Adrenal gland (tissue), 12 donors: ENCODE measurements around the gene MYLK3. TPM values are rescaled to one million over a fixed set of nuclear protein-coding genes. Genes with fewer than 3 reads are reported as not detected.

Source experiments
- DNase-seq, 7 donors: peaks; one replicate each; pipeline ENCODE4 v3.0.0-alpha.2; 2019 to 2020
- H3K27ac ChIP-seq, 5 donors: fragments of 200-600 bp; sonication (generic) in 4 of 5; 1 replicate in 3 of 5; 2 replicates in 2 of 5; pipeline versions ENCODE4 v1.5.1 to v1.8.0; 2016 to 2020; ENCODE audit warnings: mild to moderate bottlenecking in 1 of 5
- H3K27me3 ChIP-seq: fragments of 200-600 bp; 2 replicates; pipeline ENCODE4 v1.8.0; 2021
- H3K36me3 ChIP-seq, 2 donors: fragments of 200-600 bp; replicated peaks in 1 of 2; 1 replicate in 1 of 2; 2 replicates in 1 of 2; pipeline versions ENCODE4 v1.5.1 to v1.8.0; 2018 to 2022
- H3K4me1 ChIP-seq, 2 donors: fragments of 200-600 bp; replicated peaks in 1 of 2; 1 replicate in 1 of 2; 2 replicates in 1 of 2; pipeline versions ENCODE4 v1.5.1 to v1.8.0; 2018 to 2021
- H3K4me3 ChIP-seq, 4 donors: fragments of 200-600 bp; sonication (generic) in 3 of 4; one replicate each; pipeline ENCODE4 v1.5.1; 2016 to 2018
- H3K9me3 ChIP-seq, 3 donors: fragments of 200-600 bp; sonication (generic) in 1 of 3; replicated peaks in 1 of 3; 1 replicate in 2 of 3; 2 replicates in 1 of 3; pipeline versions ENCODE4 v1.5.1 to v1.8.0; 2016 to 2021
- CTCF ChIP-seq, 6 experiments: fragments of 450-650 bp in 4 of 6; fragments of 200-600 bp in 2 of 6; sonication (generic) in 1 of 6; IDR thresholded peaks; 1 replicate in 5 of 6; 2 replicates in 1 of 6; pipeline versions ENCODE4 v1.5.1 to v1.8.0; 2016 to 2021; ENCODE audit warnings: antibody characterized with exemption in 6 of 6, mild to moderate bottlenecking in 2 of 6, moderate library complexity in 1 of 6
- POLR2A ChIP-seq, 2 donors: fragments of 450-650 bp; IDR thresholded peaks; one replicate each; pipeline ENCODE4 v1.6.1; 2017; ENCODE audit warnings: antibody characterized with exemption in 2 of 2, mild to moderate bottlenecking in 2 of 2, moderate library complexity in 1 of 2
- WGBS, 4 donors: extraction: QIAGEN DNeasy Blood & Tissue Kit in 2 of 4; methylation state at CpG; one replicate each; pipeline versions ENCODE4 v1.1.5 to v1.1.7; 2013 to 2017; 5-methylcytosine and 5-hydroxymethylcytosine counted together
- intact Hi-C, 2 donors: fragments of 100-400 bp; cut with DNase I; formaldehyde crosslinking; loops; one replicate each; pipeline versions ENCODE4 v1.14.1 to v1.15.0; 2022 to 2023
- polyA plus RNA-seq, 3 donors: library from polyadenylated mRNA; stranded (reverse); fragments of 200-250 nt in 2 of 3; fragments of 350-450 nt in 1 of 3; fragmentation: Illumina TruSeq in 1 of 3; extraction: RNeasy Lipid Tissue Mini Kit (QIAGEN cat#74804) in 1 of 3; gene quantifications; one replicate each; pipeline ENCODE4 v1.2.3, GENCODE V29; 2013 to 2014
- total RNA-seq, 9 donors: library from RNA; depleted of rRNA in 4 of 9; stranded (reverse); fragments of >200 nt in 4 of 9; fragments of 120-200 nt in 1 of 9; fragmentation: NEBNext Ultra II Directional in 1 of 9; extraction: Animal tissue kit (Norgen Biotek cat#: 25700) in 1 of 9; gene quantifications; one replicate each; pipeline versions ENCODE4 v1.1.0 to v1.2.4, GENCODE V29; 2013 to 2023
- donor health status: healthy with polysubstance abuse.
- donor health status: Bipolar disorder and iron deficiency.
- donor health status: DM: yes; HTN: yes; CAD: no.
- donor health status: DM: no; HTN: no; CAD: no.
- donor health status: DM: no; HTN: no; CAD: no.
- donor health status: DM: yes; HTN: yes; CAD: no.

MYLK3 gene
- total and polyA plus RNA-seq, 12 donors = 0.10 to 3.9 (median 0.68) TPM

GRCh38 chr16:46739934-46740333 lies 8.2 kb downstream of the MYLK3 start:
- DNase-seq = no peak
- Histone ChIP-seq H3K36me3 (no peaks in the 10 kb centered on the region), H3K27ac (no peak overlapping the region), H3K4me3 (no peak overlapping the region), H3K9me3 (no peaks in the 10 kb centered on the region), H3K27me3 (no peaks in the 10 kb centered on the region), H3K4me1 (no peaks in the 10 kb centered on the region)
- WGBS, 4 donors = 63 to 73% (median 70%) methylated on average over 2 of the region's 2 CpGs
- TF ChIP-seq POLR2A (IDR thresholded peaks at IDR 0.05) (no peak), CTCF (IDR thresholded peaks at IDR 0.05) (no peak)
- intact Hi-C loops = no loop called here

- WGBS, 4 donors = 81 to 89% (median 89%) methylated on average over 6 to 14 of the region's 14 CpGs
- no peaks in the 10 kb centered on the region for H3K4me1 ChIP-seq
- H3K9me3 ChIP-seq = no peaks in the 10 kb centered on the region
- no peak for DNase-seq
- intact Hi-C loops = no loop called here
- H3K27me3 ChIP-seq = no peaks in the 10 kb centered on the region
- H3K4me3 ChIP-seq = no peak overlapping the region
- no peak overlapping the region for H3K27ac ChIP-seq
- TF ChIP-seq CTCF (IDR thresholded peaks at IDR 0.05) (no peak), POLR2A (IDR thresholded peaks at IDR 0.05) (no peak)
- no peaks in the 10 kb centered on the region for H3K36me3 ChIP-seq
These were observed 10.4 kb downstream of the MYLK3 start for GRCh38 chr16:46737621-46738214.

- H3K27me3 ChIP-seq = no peaks in the 10 kb centered on the region
- 80 to 100% (median 83%) methylated on average over 1 to 12 of the region's 12 CpGs for WGBS, 4 donors
- TF ChIP-seq POLR2A (IDR thresholded peaks at IDR 0.05) (no peak), CTCF (IDR thresholded peaks at IDR 0.05) (no peak)
- H3K4me3 ChIP-seq = no peak overlapping the region
- H3K36me3 ChIP-seq = no peaks in the 10 kb centered on the region
- no peaks in the 10 kb centered on the region for H3K9me3 ChIP-seq
- H3K27ac ChIP-seq = no peak overlapping the region
- no peaks in the 10 kb centered on the region for H3K4me1 ChIP-seq
- no peak for DNase-seq
- intact Hi-C loops = no loop called here
These were observed 11.4 kb downstream of the MYLK3 start for GRCh38 chr16:46736695-46737094.

- Histone ChIP-seq H3K27ac (no peak overlapping the region), H3K4me1 (no peaks in the 10 kb centered on the region), H3K4me3 (no peak overlapping the region), H3K9me3 (no peaks in the 10 kb centered on the region), H3K36me3 (no peaks in the 10 kb centered on the region), H3K27me3 (no peaks in the 10 kb centered on the region)
- no peak for DNase-seq
- 84 to 89% (median 86%) methylated on average over 7 to 9 of the region's 9 CpGs for WGBS, 4 donors
- intact Hi-C loops = no loop called here
- no peak for TF ChIP-seq POLR2A (IDR thresholded peaks at IDR 0.05)
- no peak for TF ChIP-seq CTCF (IDR thresholded peaks at IDR 0.05)
These were observed 14.8 kb downstream of the MYLK3 start for GRCh38 chr16:46733319-46733830.
